Renal cortical epithelial cell (primary cell): ENCODE measurements around the gene CSRNP3. TPM values are rescaled to one million over a fixed set of nuclear protein-coding genes. Genes with fewer than 3 reads are reported as not detected.

Experiments used
- DNase-seq: peaks from one replicate; pipeline ENCODE4 v3.0.0-alpha.2; 2011; ENCODE audit warnings: low read depth
- total RNA-seq: library from RNA; depleted of rRNA; stranded (reverse); fragments of >200 nt; gene quantifications from 2 replicates; pipeline ENCODE4 v1.2.3, GENCODE V29; 2014

Gene CSRNP3
- total RNA-seq, 1 donor from 2014 or later: 4.2 TPM

GRCh38 chr2:165470361-165470760 is 863 bp downstream of the CSRNP3 start:
- DNase-seq: no peak

GRCh38 chr2:165471349-165471950 is 2.0 kb downstream of the CSRNP3 start:
- DNase-seq: no peak

GRCh38 chr2:165472922-165473321 is 3.4 kb downstream of the CSRNP3 start:
- DNase-seq: no peak

GRCh38 chr2:165474619-165475276 is 5.2 kb downstream of the CSRNP3 start:
- no peak for DNase-seq

GRCh38 chr2:165475277-165476004 is 5.9 kb downstream of the CSRNP3 start:
- DNase-seq: no peak

- no peak for DNase-seq
Observed at GRCh38 chr2:165479856-165480255, 10.4 kb downstream of the CSRNP3 start.

- DNase-seq: peak; percentile 42
Observed at GRCh38 chr2:165494573-165494972, 25.1 kb downstream of the CSRNP3 start.

GRCh38 chr2:165497659-165498317 is 28.3 kb downstream of the CSRNP3 start:
- DNase-seq: no peak

GRCh38 chr2:165499131-165499530 is 29.6 kb downstream of the CSRNP3 start:
- no peak for DNase-seq

- DNase-seq: no peak
Observed at GRCh38 chr2:165500001-165500400, 30.5 kb downstream of the CSRNP3 start.

- DNase-seq: no peak
Observed at GRCh38 chr2:165500816-165501215, 31.3 kb downstream of the CSRNP3 start.

GRCh38 chr2:165505514-165505913 is 36.0 kb downstream of the CSRNP3 start:
- no peak for DNase-seq

- no peak for DNase-seq
Observed at GRCh38 chr2:165508927-165509326, 39.4 kb downstream of the CSRNP3 start.

GRCh38 chr2:165513479-165513878 is 44.0 kb downstream of the CSRNP3 start:
- DNase-seq: no peak

GRCh38 chr2:165518611-165519010 is 49.1 kb downstream of the CSRNP3 start:
- no peak for DNase-seq

GRCh38 chr2:165522719-165523118 is 53.2 kb downstream of the CSRNP3 start:
- no peak for DNase-seq

- DNase-seq: no peak
Observed at GRCh38 chr2:165524720-165525119, 55.2 kb downstream of the CSRNP3 start.

GRCh38 chr2:165528691-165529090 is 59.2 kb downstream of the CSRNP3 start:
- DNase-seq: no peak

GRCh38 chr2:165529130-165529529 is 59.6 kb downstream of the CSRNP3 start:
- no peak for DNase-seq

- DNase-seq: no peak
Observed at GRCh38 chr2:165533331-165533730, 63.8 kb downstream of the CSRNP3 start.

- DNase-seq: no peak
Observed at GRCh38 chr2:165535471-165535870, 66.0 kb downstream of the CSRNP3 start.

GRCh38 chr2:165536851-165537499 is 67.5 kb downstream of the CSRNP3 start:
- DNase-seq: no peak
